ENCODE data around the gene STAG3.
A peak's percentile ranks its signal among the peaks of the same experiment; 100 is the strongest.
"Not testable (repeated sequence)": the region's sequence is repeated elsewhere in the genome, so short reads cannot be mapped to it uniquely, and the experiment has no call there.

The STAG3 gene

GRCh38 chr7:100212631-100213286 is 35.0 kb downstream of the STAG3 start:
- Histone ChIP-seq H3K27ac (no peak overlapping the region), H3K4me3 (no peak overlapping the region)
- no peak for DNase-seq (ENCODE audit: low spot score)
- TF ChIP-seq CTCF (IDR thresholded peaks at IDR 0.05) = no peak

- H3K27ac ChIP-seq = no peak overlapping the region
- no peak overlapping the region for H3K4me3 ChIP-seq
- no peak for TF ChIP-seq CTCF (IDR thresholded peaks at IDR 0.05)
- DNase-seq (ENCODE audit: low spot score) = no peak
Observed at GRCh38 chr7:100213672-100214071, 36.0 kb downstream of the STAG3 start.

GRCh38 chr7:100214356-100214755 is 36.6 kb downstream of the STAG3 start:
- not testable (repeated sequence) for H3K4me3 ChIP-seq; DNase-seq (ENCODE audit: low spot score); H3K27ac ChIP-seq

GRCh38 chr7:100215895-100216294 is 38.2 kb downstream of the STAG3 start:
- TF ChIP-seq CTCF (IDR thresholded peaks at IDR 0.05) = no peak
- Histone ChIP-seq H3K4me3 (no peak overlapping the region), H3K27ac (no peak overlapping the region)
- DNase-seq (ENCODE audit: low spot score) = no peak

- not testable (repeated sequence) for DNase-seq (ENCODE audit: low spot score); H3K4me3 ChIP-seq; H3K27ac ChIP-seq
- peak; percentile 14 for TF ChIP-seq CTCF (IDR thresholded peaks at IDR 0.05)
Observed at GRCh38 chr7:100217934-100218333, 40.2 kb downstream of the STAG3 start.

- TF ChIP-seq CTCF (IDR thresholded peaks at IDR 0.05) = no peak
- Histone ChIP-seq H3K27ac (peak overlapping the region in 1 of 2 donors; percentile 11), H3K4me3 (no peak overlapping the region)
- no peak for DNase-seq (ENCODE audit: low spot score)
Observed at GRCh38 chr7:100219271-100219737, 41.6 kb downstream of the STAG3 start.

GRCh38 chr7:100219801-100220585 is 42.3 kb downstream of the STAG3 start, which contains the start of gene PVRIG:
PVRIG (plus strand) TSS chr7:100219949; CDS start chr7:100219971, 22 bp downstream.
- peak within 1 kb of the TSS in 1 of 2 donors; percentile 43 for H3K27ac ChIP-seq
- H3K4me3 ChIP-seq; DNase-seq (ENCODE audit: low spot score): not testable (repeated sequence)
